ENCODE measurements around the gene RAB30. TPM values are rescaled to one million over a fixed set of nuclear protein-coding genes. Genes with fewer than 3 reads are reported as not detected.

The RAB30 gene
- total RNA-seq, 4 donors from 2014 or later: 12.4 to 113 (median 48.4) TPM

- no peak for TF ChIP-seq POLR2A (IDR thresholded peaks at IDR 0.05)
- no peak for TF ChIP-seq CTCF (IDR thresholded peaks at IDR 0.05)
- Histone ChIP-seq H3K4me1 (no peaks in the 10 kb centered on the region), H3K27me3 (no peaks in the 10 kb centered on the region), H3K9me3 (no peaks in the 10 kb centered on the region), H3K27ac (no peak overlapping the region), H3K36me3 (no peaks in the 10 kb centered on the region), H3K4me3 (no peak overlapping the region)
- intact Hi-C loops (cut with DNase I; ENCODE audit: low total_unique reads): no loop called here
- DNase-seq: no peak
These were observed 48.3 kb downstream of the RAB30 start for GRCh38 chr11:83023410-83023809.

- H3K4me3 ChIP-seq: no peak overlapping the region
- H3K27ac ChIP-seq: no peak overlapping the region
- no peaks in the 10 kb centered on the region for H3K36me3 ChIP-seq
- H3K27me3 ChIP-seq: no peaks in the 10 kb centered on the region
- no peak for DNase-seq
- intact Hi-C loops (cut with DNase I; ENCODE audit: low total_unique reads): no loop called here
- TF ChIP-seq CTCF (IDR thresholded peaks at IDR 0.05) (no peak), POLR2A (IDR thresholded peaks at IDR 0.05) (no peak)
- no peaks in the 10 kb centered on the region for H3K9me3 ChIP-seq
- H3K4me1 ChIP-seq: no peaks in the 10 kb centered on the region
These were observed 49.9 kb downstream of the RAB30 start for GRCh38 chr11:83021780-83022125.

- H3K27ac ChIP-seq: no peak overlapping the region
- no peaks in the 10 kb centered on the region for H3K4me1 ChIP-seq
- no peaks in the 10 kb centered on the region for H3K36me3 ChIP-seq
- intact Hi-C loops (cut with DNase I; ENCODE audit: low total_unique reads): no loop called here
- no peak for DNase-seq
- no peak overlapping the region for H3K4me3 ChIP-seq
- H3K27me3 ChIP-seq: no peaks in the 10 kb centered on the region
- H3K9me3 ChIP-seq: no peaks in the 10 kb centered on the region
- TF ChIP-seq CTCF (IDR thresholded peaks at IDR 0.05) (no peak), POLR2A (IDR thresholded peaks at IDR 0.05) (no peak)
These were observed 50.5 kb downstream of the RAB30 start for GRCh38 chr11:83020942-83021779.

- no peak overlapping the region for H3K4me3 ChIP-seq
- no peak for DNase-seq
- no peak overlapping the region for H3K27ac ChIP-seq
- no peaks in the 10 kb centered on the region for H3K36me3 ChIP-seq
- no peaks in the 10 kb centered on the region for H3K4me1 ChIP-seq
- intact Hi-C loops (cut with DNase I; ENCODE audit: low total_unique reads): no loop called here
- no peak for TF ChIP-seq POLR2A (IDR thresholded peaks at IDR 0.05)
- no peak for TF ChIP-seq CTCF (IDR thresholded peaks at IDR 0.05)
- H3K9me3 ChIP-seq: no peaks in the 10 kb centered on the region
- H3K27me3 ChIP-seq: no peaks in the 10 kb centered on the region
These were observed 51.7 kb downstream of the RAB30 start for GRCh38 chr11:83019888-83020579.

GRCh38 chr11:83014951-83015350, 56.7 kb downstream of the RAB30 start:
- no peaks in the 10 kb centered on the region for H3K9me3 ChIP-seq
- H3K27ac ChIP-seq: no peak overlapping the region
- H3K36me3 ChIP-seq: no peaks in the 10 kb centered on the region
- DNase-seq: no peak
- no peak for TF ChIP-seq CTCF (IDR thresholded peaks at IDR 0.05)
- no peak for TF ChIP-seq POLR2A (IDR thresholded peaks at IDR 0.05)
- intact Hi-C loops (cut with DNase I; ENCODE audit: low total_unique reads): no loop called here
- no peaks in the 10 kb centered on the region for H3K4me1 ChIP-seq
- H3K4me3 ChIP-seq: no peak overlapping the region
- no peaks in the 10 kb centered on the region for H3K27me3 ChIP-seq
